Gastroesophageal sphincter (tissue), 3 donors: ENCODE data around the gene CCNB3.

Experiments used
- EP300 ChIP-seq: sonication (generic); formaldehyde crosslinking; IDR thresholded peaks from one replicate; pipeline ENCODE4 v1.6.1; 2017; ENCODE audit warnings: antibody characterized with exemption, mild to moderate bottlenecking
- POLR2A ChIP-seq, 2 donors: fragments of 450-650 bp; IDR thresholded peaks; one replicate each; pipeline ENCODE4 v1.6.1; 2017; ENCODE audit warnings: antibody characterized with exemption in 2 of 2, mild to moderate bottlenecking in 2 of 2, moderate library complexity in 1 of 2
- TF ChIP-seq, protein P1 (sequence below), 4 experiments: fragments of 200-600 bp in 2 of 4; fragments of 450-650 bp in 2 of 4; sonication (generic) in 1 of 4; IDR thresholded peaks; one replicate each; pipeline ENCODE4 v1.5.1; 2017 to 2019; ENCODE audit warnings: antibody characterized with exemption in 4 of 4, mild to moderate bottlenecking in 2 of 4, moderate library complexity in 2 of 4

DNA sequence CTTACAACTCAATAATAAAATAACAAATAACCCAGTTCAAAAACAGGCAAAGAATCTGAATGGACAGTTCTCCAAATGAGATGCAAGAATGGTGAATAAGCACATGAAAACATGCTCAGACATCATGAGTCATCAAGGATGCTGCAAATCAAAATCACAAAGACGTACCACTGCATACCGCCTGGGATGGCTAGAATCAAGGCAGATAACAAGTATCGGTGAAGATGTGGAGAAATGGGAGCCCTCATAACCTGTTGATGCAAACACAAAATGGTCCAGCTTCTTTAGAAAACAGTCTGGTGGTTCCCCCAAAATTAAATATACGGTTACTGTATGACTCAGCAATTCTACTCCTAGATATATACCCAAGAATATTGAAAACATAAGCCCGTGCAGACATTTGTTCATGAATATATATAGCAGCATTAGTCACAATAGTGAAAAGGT is 36.3 kb upstream of the CCNB3 start:
- TF ChIP-seq, protein P1, sequence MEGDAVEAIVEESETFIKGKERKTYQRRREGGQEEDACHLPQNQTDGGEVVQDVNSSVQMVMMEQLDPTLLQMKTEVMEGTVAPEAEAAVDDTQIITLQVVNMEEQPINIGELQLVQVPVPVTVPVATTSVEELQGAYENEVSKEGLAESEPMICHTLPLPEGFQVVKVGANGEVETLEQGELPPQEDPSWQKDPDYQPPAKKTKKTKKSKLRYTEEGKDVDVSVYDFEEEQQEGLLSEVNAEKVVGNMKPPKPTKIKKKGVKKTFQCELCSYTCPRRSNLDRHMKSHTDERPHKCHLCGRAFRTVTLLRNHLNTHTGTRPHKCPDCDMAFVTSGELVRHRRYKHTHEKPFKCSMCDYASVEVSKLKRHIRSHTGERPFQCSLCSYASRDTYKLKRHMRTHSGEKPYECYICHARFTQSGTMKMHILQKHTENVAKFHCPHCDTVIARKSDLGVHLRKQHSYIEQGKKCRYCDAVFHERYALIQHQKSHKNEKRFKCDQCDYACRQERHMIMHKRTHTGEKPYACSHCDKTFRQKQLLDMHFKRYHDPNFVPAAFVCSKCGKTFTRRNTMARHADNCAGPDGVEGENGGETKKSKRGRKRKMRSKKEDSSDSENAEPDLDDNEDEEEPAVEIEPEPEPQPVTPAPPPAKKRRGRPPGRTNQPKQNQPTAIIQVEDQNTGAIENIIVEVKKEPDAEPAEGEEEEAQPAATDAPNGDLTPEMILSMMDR (IDR thresholded peaks at IDR 0.05) = no peak
- no peak for TF ChIP-seq EP300
- no peak for TF ChIP-seq POLR2A (IDR thresholded peaks at IDR 0.05)
